GM21786 (cell line): ENCODE data around the gene CDC37.

Experiments used
- ATAC-seq: cut with Tn5 transposase; IDR thresholded peaks from one replicate; pipeline ENCODE4 v1.9.1; 2021; ENCODE audit not compliant: unreplicated experiment

CDC37 gene

DNA sequence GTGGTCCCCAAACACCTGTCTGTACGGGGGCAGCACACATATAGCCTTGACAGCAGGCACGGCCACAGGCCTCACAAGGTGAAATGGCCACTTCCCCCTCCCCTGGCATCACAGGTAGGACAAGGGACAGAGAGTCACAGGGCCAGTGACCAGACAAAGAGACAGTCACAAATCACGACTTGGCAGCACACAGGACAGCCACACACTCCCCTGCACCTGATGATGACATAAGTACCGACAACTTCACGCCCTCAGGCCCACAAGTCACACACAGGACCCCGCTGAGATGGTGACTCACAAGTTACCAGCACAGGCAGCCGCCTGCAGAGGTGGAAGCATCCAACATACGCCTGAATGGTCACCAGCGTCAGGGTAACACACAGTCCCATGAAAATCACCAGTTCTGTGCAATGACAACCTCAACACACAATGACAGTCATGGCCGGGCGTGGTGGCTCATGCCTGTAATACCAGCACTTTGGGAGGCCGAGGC, 39.5 kb downstream of the CDC37 start:
- no peak for ATAC-seq

DNA sequence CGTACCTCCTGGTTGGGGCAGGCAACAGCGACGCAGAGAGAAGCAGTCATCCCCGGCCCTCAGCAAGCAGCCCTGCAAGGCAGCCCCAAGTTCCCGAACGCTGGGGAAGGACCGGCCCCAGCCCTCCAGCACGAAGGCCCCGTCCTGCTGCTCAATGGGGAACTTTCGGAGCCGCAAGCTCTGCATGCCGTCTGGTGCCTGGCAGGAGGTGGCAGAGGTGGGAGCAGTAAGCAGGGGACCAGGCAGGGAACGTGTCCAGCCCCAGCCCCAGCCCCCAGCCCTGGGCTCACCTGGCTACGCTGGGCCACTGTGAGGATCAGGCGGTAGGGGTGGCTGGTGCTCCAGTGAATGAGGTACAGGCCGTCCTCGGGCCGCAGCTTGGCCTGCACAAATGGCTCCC, 41.1 kb downstream of the CDC37 start:
- no peak for ATAC-seq

DNA sequence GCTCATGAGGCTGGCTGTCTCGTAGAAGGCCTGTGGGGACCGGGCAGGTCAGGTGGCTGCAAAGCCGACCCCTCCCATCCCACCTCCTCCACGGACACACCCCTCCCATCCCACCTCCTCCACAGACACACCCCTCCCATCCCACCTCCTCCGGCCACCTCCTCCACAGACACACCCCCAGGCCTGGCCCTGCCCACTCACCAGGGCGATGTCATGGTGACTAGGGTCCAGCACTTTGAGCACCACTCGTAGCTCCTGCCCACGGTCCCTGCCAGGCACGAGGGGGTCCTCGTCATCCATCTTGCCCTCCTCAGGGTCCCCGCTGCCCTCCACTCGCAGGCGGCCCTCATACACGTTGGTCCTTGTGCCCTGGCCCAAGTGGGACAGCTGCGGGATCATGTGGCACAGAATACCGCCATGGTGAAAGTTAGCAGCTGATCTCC, 41.8 kb downstream of the CDC37 start:
- no peak for ATAC-seq

DNA sequence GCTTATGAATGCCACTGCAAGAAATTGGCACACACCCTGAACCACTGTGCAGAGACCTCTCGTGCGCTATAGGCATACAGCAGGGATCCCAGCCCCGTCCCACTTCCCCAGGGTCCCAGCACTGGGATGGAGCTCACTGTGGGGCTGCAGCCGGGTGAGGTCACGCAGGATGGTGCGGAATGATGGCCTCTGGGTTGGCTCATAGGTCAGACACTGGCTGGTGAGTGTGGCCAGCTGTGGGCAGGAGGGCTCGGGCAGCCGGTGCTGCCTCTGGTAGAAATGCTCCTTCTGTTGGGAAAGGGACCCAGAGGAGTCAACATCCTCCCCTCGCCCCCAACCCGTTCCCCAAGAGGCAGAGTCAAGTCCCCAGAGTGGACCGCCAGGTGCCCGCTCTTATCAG, 46.9 kb downstream of the CDC37 start:
- no peak for ATAC-seq

DNA sequence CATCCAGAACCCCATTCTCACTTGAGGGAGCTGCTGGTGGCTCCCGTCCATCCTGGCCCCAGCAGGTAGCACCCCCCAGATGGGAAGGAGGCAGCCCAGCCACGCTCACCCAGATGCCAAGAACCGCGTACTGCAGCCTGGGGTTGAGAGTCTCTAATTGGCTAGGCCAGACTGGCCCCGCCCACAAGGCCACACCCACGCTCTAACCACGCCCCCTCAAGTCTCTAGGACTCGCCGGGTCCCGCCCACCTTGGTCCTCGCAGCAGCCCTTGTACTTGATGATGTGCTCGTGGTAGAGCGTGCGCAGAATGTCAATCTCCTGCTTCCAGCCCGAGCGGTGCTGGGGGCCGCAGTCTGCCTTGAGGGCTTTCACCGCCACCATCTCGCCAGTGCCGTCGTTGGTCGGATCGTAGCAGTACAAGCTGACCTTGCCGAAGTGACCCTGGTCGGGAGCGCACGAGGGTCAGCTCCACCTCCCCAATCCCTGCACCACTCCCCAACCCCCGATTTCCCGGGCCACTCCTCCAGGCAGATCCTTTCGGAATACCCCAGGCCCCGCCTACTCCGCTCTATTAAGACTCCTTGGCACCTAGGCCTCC, 49.5 kb downstream of the CDC37 start:
- ATAC-seq = no peak

DNA sequence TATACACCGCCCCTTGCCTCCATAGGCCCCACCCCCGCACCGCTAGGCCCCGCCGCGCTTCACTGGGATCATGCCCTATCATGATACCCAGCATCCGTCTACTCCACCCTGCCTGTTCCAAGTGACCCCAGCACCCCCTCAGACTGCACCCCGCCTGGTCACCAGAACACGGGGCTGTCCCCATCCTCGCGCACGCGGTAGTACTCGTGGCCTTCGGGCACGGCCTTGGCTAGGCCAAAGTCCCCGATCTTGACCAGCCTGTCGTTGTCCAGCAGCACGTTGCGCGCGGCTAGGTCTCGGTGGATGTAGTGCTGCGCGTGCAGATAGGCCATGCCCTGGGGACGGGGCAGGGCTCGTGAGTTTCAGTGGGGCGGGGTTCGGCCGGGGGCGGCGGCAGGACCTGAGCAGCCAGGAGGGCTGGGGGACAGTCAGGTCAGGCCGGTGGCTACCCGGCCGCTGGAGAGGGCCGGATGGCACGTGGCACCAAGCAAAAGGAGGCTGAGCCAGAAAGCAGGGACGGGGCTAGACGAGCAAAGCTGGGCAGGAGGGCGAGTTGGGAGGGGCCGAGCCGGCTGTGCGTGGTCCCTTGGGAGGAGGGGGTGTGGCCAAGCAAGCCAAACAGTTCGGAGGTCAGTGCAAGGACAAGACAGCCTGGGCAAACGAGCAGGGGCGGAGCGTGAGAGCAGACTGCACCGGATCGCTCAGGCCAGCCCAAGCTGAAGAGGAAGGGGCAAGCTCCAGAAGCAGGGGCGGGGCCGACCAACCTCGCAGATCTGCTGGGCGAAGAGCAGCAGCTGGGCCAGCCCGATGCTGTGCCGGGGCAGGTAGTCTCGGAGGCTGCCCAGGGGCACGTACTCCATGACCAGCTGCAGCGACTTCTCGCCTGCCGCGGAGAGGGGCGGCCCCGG, 50.3 kb downstream of the CDC37 start:
- ATAC-seq = no peak

DNA sequence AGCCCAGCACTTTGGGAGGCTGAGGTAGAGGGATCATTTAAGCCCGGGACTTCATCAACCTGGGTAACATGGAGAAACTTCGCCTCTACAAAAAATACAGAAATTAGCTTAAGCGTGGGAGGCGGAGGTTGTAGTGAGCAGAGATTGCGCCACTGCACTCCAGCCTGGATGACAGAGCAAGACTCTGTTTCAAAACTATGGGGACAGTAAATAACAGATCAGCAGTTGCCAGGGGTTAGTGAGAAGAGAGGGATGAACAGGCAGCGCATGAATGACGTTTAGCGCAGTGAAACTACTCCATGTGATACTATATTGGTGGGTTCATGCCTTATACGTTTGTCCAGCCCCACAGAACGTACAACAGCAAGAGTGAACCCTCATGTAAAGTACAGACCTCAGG, 56.8 kb downstream of the CDC37 start:
- ATAC-seq = no peak

DNA sequence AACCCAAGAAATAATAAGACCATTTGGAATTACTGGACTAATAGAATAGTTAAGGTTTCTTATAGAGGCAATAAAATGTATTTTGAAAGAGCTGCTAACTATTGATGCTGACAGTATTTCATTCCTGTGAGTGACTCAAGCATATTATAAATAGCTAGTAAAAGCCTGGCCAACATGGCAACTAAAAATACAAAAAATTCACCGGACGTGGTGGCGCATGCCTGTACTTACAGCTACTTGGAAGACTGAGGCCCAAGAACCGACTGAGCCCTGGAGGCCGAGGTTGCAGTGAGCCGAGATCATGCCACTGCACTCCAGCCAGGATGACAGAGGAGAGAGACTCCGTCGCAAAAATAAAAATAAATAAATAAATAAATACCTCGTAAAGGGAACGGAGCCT, 58.6 kb downstream of the CDC37 start:
- ATAC-seq = no peak

DNA sequence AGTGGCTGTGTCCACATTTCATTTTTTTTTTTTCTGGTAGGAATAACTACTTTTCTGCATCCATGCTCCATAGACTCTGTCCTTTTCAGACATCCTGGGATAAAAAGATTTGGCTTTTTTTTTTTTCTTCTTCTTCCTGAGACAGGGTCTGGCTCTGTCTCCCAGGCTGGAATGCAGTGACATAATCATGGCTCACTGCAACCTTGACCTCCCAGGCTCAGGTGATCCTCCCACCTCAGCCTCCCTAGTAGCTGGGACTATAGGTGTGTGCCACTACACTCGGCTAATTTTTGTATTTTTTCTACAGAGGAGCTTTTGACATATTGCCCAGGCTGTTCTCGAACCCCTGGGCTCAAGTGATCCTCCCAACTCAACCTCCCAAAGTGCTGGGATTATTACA, 59.8 kb downstream of the CDC37 start:
- ATAC-seq = no peak
